Hepatic stellate cell (primary cell): ENCODE measurements around the gene MTG1.
"Not testable (repeated sequence)": the region's sequence is repeated elsewhere in the genome, so short reads cannot be mapped to it uniquely, and the experiment has no call there.

Source experiments
- DNase-seq: peaks from one replicate; pipeline ENCODE4 v3.0.0; 2011; ENCODE audit warnings: low spot score

Gene MTG1

GRCh38 chr10:133400624-133401424 is 6.9 kb downstream of the MTG1 start:
- DNase-seq = no peak

GRCh38 chr10:133401500-133401899 is 7.5 kb downstream of the MTG1 start:
- DNase-seq = no peak

- DNase-seq = no peak
Observed at GRCh38 chr10:133401981-133402725, 8.2 kb downstream of the MTG1 start.

- no peak for DNase-seq
Observed at GRCh38 chr10:133403359-133403758, 9.4 kb downstream of the MTG1 start.

- DNase-seq = no peak
Observed at GRCh38 chr10:133403784-133404183, 9.8 kb downstream of the MTG1 start.

GRCh38 chr10:133405272-133405671 is 11.3 kb downstream of the MTG1 start:
- DNase-seq = no peak

- no peak for DNase-seq
Observed at GRCh38 chr10:133405844-133406527, 12.0 kb downstream of the MTG1 start.

- no peak for DNase-seq
Observed at GRCh38 chr10:133411523-133412380, 17.8 kb downstream of the MTG1 start.

- DNase-seq = no peak
Observed at GRCh38 chr10:133412381-133412711, 18.4 kb downstream of the MTG1 start.

GRCh38 chr10:133414401-133414800 is 20.4 kb downstream of the MTG1 start:
- DNase-seq = not testable (repeated sequence)

- DNase-seq = no peak
Observed at GRCh38 chr10:133415752-133416151, 21.8 kb downstream of the MTG1 start.

- DNase-seq = no peak
Observed at GRCh38 chr10:133418289-133418993, 24.5 kb downstream of the MTG1 start.

- DNase-seq = no peak
Observed at GRCh38 chr10:133419211-133419950, 25.4 kb downstream of the MTG1 start.

- no peak for DNase-seq
Observed at GRCh38 chr10:133420028-133420427, 26.1 kb downstream of the MTG1 start.

- no peak for DNase-seq
Observed at GRCh38 chr10:133420579-133420978, 26.6 kb downstream of the MTG1 start.

GRCh38 chr10:133421336-133422222 is 27.6 kb downstream of the MTG1 start:
- no peak for DNase-seq

GRCh38 chr10:133422223-133422806 is 28.4 kb downstream of the MTG1 start:
- no peak for DNase-seq

GRCh38 chr10:133422807-133423771 is 29.1 kb downstream of the MTG1 start:
- DNase-seq = no peak
